Endothelial cell of umbilical vein (primary cell): Measurements from ENCODE around the gene CABLES1. TPM values are rescaled to one million over a fixed set of nuclear protein-coding genes. Genes with fewer than 3 reads are reported as not detected.

Experiments
- BruUV-seq: library from RNA; stranded (reverse); fragments of 400-500 nt; replicated peaks from 2 replicates; lab custom pipeline; 2021; lab: Mats Ljungman, UMichigan
- CTCF ChIA-PET: fragments of 300-600, 350-600 bp; sonication (Branson Sonifier 250); formaldehyde crosslinking; loops from one replicate; lab custom pipeline; 2021; ENCODE audit warnings: antibody characterized with exemption, inconsistent platforms; lab: Charles Lee
- POLR2A ChIA-PET: fragments of 300-600, 350-600 bp; sonication (Branson Sonifier 250); formaldehyde crosslinking; loops from one replicate; lab custom pipeline; 2021; ENCODE audit warnings: antibody characterized with exemption, inconsistent platforms; lab: Charles Lee
- DNase-seq: peaks from one replicate; pipeline ENCODE4 v3.0.0-alpha.2; 2011; ENCODE audit warnings: low read depth, low spot score
- FAIRE-seq: peaks from 2 replicates; lab custom pipeline; 2011; peaks lifted over from hg19 to GRCh38; lab: Jason Lieb, UNC
- H2AFZ ChIP-seq: 2 replicates; pipeline ENCODE4 v1.6.0; 2012; ENCODE audit warnings: low read depth, low read length, control low read depth, inconsistent platforms
- H3K27ac ChIP-seq: 2 replicates; pipeline ENCODE4 v1.5.1; 2011; ENCODE audit warnings: low read depth, mild to moderate bottlenecking, control low read depth, low read length, moderate library complexity; ENCODE audit not compliant: insufficient read depth
- H3K27me3 ChIP-seq, 2 experiments: 2 replicates each; pipeline versions ENCODE4 v1.6.0 to v1.6.1; 2011; ENCODE audit warnings: low read length in 2 of 2, mixed read lengths in 1 of 2; ENCODE audit not compliant: control insufficient read depth in 2 of 2, insufficient read depth in 2 of 2
- H3K36me3 ChIP-seq, 2 experiments: 2 replicates in 1 of 2; 3 replicates in 1 of 2; pipeline ENCODE4 v1.5.1; 2011; ENCODE audit warnings: low read length in 2 of 2, mild to moderate bottlenecking in 1 of 2, moderate library complexity in 1 of 2; ENCODE audit not compliant: control insufficient read depth in 2 of 2, insufficient read depth in 2 of 2; ENCODE audit errors: extremely low read depth in 1 of 2
- H3K4me1 ChIP-seq: 3 replicates; pipeline ENCODE4 v1.5.1; 2011; ENCODE audit warnings: mild to moderate bottlenecking, low read length; ENCODE audit not compliant: control insufficient read depth, insufficient read depth; ENCODE audit errors: extremely low read depth
- H3K4me2 ChIP-seq: 2 replicates; pipeline ENCODE4 v1.6.1; 2011; ENCODE audit warnings: low read length, control low read depth, mixed read lengths; ENCODE audit not compliant: insufficient read depth
- H3K4me3 ChIP-seq, 3 experiments: fragments of 200-600 bp in 1 of 3; sonication (generic), shearing (Covaris generic) in 1 of 3; replicated peaks in 1 of 3; 2 replicates each; pipeline ENCODE4 v1.5.1; 2011 to 2016; ENCODE audit warnings: control low read depth in 3 of 3, low read length in 3 of 3, mild to moderate bottlenecking in 2 of 3, inconsistent platforms in 1 of 3, low read depth in 1 of 3, moderate library complexity in 1 of 3; ENCODE audit not compliant: insufficient read depth in 1 of 3
- H3K79me2 ChIP-seq: 2 replicates; pipeline ENCODE4 v1.6.0; 2012; ENCODE audit warnings: low read length, inconsistent platforms; ENCODE audit not compliant: control insufficient read depth, insufficient read depth
- H3K9ac ChIP-seq: replicated peaks from 2 replicates; pipeline ENCODE3; 2011; ENCODE audit warnings: low read length, control low read depth; ENCODE audit not compliant: insufficient read depth; ENCODE audit errors: extremely low read depth
- H3K9me1 ChIP-seq: replicated peaks from 3 replicates; pipeline ENCODE4 v1.6.0; 2011; ENCODE audit warnings: mild to moderate bottlenecking, low read length; ENCODE audit not compliant: control insufficient read depth, insufficient read depth; ENCODE audit errors: extremely low read depth
- H3K9me3 ChIP-seq: replicated peaks from 2 replicates; pipeline ENCODE4 v1.5.1; 2012; ENCODE audit warnings: low read length, inconsistent platforms; ENCODE audit not compliant: control insufficient read depth, insufficient read depth
- H4K20me1 ChIP-seq: replicated peaks from 2 replicates; pipeline ENCODE3; 2011; ENCODE audit warnings: mild to moderate bottlenecking, low read length; ENCODE audit not compliant: control insufficient read depth, insufficient read depth; ENCODE audit errors: extremely low read depth
- CTCF ChIP-seq, 2 donors: IDR thresholded peaks; 1 replicate in 1 of 2; 2 replicates in 1 of 2; pipeline ENCODE4 v1.5.1; 2011; ENCODE audit warnings: low read length in 2 of 2, mild to moderate bottlenecking in 2 of 2, moderate library complexity in 2 of 2, control low read depth in 1 of 2, inconsistent platforms in 1 of 2, low read depth in 1 of 2; ENCODE audit not compliant: insufficient read depth in 1 of 2; ENCODE audit errors: extremely low read depth in 1 of 2
- GATA2 ChIP-seq: IDR thresholded peaks from 2 replicates; pipeline ENCODE4 v1.7.0; 2011; ENCODE audit warnings: low read depth, mild to moderate bottlenecking, moderate library complexity, mixed read lengths, low read length; ENCODE audit not compliant: insufficient read length, insufficient read depth
- JUN ChIP-seq: IDR thresholded peaks from 2 replicates; pipeline ENCODE4 v1.6.1; 2011; ENCODE audit warnings: borderline replicate concordance, low read depth; ENCODE audit not compliant: insufficient read length, insufficient read depth
- MYC ChIP-seq: IDR thresholded peaks from one replicate; pipeline ENCODE4 v1.6.1; 2011; ENCODE audit warnings: mild to moderate bottlenecking, low read depth, low read length
- POLR2A ChIP-seq: IDR thresholded peaks from 2 replicates; pipeline ENCODE4 v1.6.1; 2012; ENCODE audit warnings: low read depth, mild to moderate bottlenecking, control low read depth, low read length
- POLR2AphosphoS5 ChIP-seq: IDR thresholded peaks from 2 replicates; pipeline ENCODE4 v1.6.1; 2012; ENCODE audit warnings: low read depth, mild to moderate bottlenecking, control low read depth, low read length, moderate library complexity; ENCODE audit not compliant: insufficient read depth
- dilution Hi-C: fragments of 300-500 bp; cut with MboI; formaldehyde crosslinking; loops from one replicate; pipeline ENCODE4 v1.15.0; 2019; ENCODE audit warnings: low sequenced_read_pairs; ENCODE audit not compliant: extremely low pct_ligation_motif_present
- intact Hi-C: fragments of 100-400 bp; cut with micrococcal nuclease; formaldehyde crosslinking; loops from one replicate; pipeline ENCODE4 v1.10.0; 2022
- polyA plus RNA-seq, 4 experiments: library from polyadenylated mRNA; depleted of rRNA in 3 of 4; stranded (reverse) in 3 of 4; unstranded in 1 of 4; fragments of >200 nt; gene quantifications; 2 replicates each; pipeline versions ENCODE4 v1.2.1 to v1.2.3, GENCODE V29; 2011 to 2012; ENCODE audit warnings: missing spikeins in 1 of 4
- total RNA-seq: library from RNA; stranded (reverse); gene quantifications from 2 replicates; pipeline ENCODE4 v1.2.3, GENCODE V29; 2021
- TF ChIP-seq, protein P1 (sequence below): IDR thresholded peaks from 2 replicates; pipeline ENCODE4 v1.6.1; 2011; ENCODE audit not compliant: insufficient read depth, insufficient read length

CABLES1 gene
- total and polyA plus RNA-seq, 2 donors (not counting 3 experiments of a cell fraction or from before 2014, with no cell fraction given) = 40.2 to 71.1 TPM

DNA sequence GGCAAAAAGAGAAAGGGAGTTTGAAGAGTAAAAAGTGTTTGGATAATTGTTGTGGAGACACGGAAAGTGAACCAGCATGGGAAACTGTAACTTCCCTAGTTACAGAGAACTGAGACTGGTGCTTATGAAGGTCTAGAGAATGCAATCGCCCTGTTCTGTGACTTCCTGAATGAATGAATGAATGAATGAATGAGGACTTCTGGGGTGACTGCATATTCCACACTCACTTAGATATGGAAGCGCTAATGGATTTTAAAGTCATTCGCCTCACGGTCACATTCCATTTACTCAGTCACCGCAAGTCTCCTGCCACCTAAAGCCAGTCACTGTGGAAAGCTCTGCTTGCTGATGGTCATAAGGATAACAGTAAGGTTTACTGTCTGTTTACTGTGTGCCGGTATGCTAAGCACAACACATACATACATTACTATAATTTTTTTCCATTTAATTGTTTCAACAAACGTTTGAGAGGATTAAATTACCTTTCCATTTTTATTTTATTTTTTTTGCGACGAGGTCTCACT lies 138.2 kb downstream of the CABLES1 start:
- dilution Hi-C loops (no loop called here), intact Hi-C loops (no loop called here)
- no peaks in the 10 kb centered on the region for H4K20me1 ChIP-seq
- H3K27ac ChIP-seq = no peak overlapping the region
- ChIA-PET CTCF (interaction anchor here (0.9 to 1.4 kb wide), 2 partner anchors 13 to 14 kb away, joined by 3 read pairs; no protein-coding TSS in a partner anchor), POLR2A (interaction anchor here (0.6 kb wide), 1 partner anchor 49 kb away, joined by 5 read pairs; no protein-coding TSS in a partner anchor)
- no peak overlapping the region for H3K4me2 ChIP-seq
- H3K4me1 ChIP-seq = peaks cover 11% of the 10 kb centered on the region
- no peak overlapping the region for H2AFZ ChIP-seq
- no peaks in the 10 kb centered on the region for H3K9me3 ChIP-seq
- FAIRE-seq = no peak
- H3K36me3 ChIP-seq = no peaks in the 10 kb centered on the region
- no peak for DNase-seq
- H3K4me3 ChIP-seq = no peak overlapping the region
- no peak overlapping the region for H3K9ac ChIP-seq
- H3K27me3 ChIP-seq = no peaks in the 10 kb centered on the region
- no peaks in the 10 kb centered on the region for H3K9me1 ChIP-seq
- no peaks in the 10 kb centered on the region for H3K79me2 ChIP-seq
- TF ChIP-seq POLR2A = no peak
- TF ChIP-seq, protein P1, sequence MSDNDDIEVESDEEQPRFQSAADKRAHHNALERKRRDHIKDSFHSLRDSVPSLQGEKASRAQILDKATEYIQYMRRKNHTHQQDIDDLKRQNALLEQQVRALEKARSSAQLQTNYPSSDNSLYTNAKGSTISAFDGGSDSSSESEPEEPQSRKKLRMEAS = no peak
- no peak for TF ChIP-seq POLR2AphosphoS5
- TF ChIP-seq GATA2 = no peak
- no peak for TF ChIP-seq JUN
- TF ChIP-seq MYC = no peak
- no peak for TF ChIP-seq CTCF (IDR thresholded peaks at IDR 0.05; ENCODE audit: extremely low read depth in 1 of 2, insufficient read depth in 1 of 2, low read depth in 1 of 2, low read length in 2 of 2)
- no TSS peak for BruUV-seq
